ENCODE measurements around the gene SLCO3A1.

The SLCO3A1 gene

DNA sequence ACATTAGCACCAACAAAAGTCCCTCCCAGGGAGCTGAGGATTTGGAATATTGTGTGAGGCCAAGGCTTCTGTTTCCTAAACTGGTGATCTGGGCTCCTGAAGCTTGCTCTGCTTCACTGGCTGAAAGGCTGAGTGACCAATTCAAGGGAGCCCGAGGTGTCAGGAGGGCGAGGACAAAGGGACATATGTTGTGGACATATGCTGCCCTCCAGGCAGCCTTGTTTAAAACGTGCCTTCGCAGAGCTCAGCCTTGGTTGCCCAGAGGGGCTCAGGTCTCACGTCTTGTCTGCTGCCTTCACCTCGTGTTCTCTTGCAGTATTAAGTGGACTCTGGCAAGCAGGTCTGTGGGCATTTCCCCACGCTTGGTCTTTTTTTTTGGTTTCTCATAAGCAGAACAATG is 7.0 kb downstream of the SLCO3A1 start:
- DNase-seq (ENCODE audit: low spot score) = no peak

DNA sequence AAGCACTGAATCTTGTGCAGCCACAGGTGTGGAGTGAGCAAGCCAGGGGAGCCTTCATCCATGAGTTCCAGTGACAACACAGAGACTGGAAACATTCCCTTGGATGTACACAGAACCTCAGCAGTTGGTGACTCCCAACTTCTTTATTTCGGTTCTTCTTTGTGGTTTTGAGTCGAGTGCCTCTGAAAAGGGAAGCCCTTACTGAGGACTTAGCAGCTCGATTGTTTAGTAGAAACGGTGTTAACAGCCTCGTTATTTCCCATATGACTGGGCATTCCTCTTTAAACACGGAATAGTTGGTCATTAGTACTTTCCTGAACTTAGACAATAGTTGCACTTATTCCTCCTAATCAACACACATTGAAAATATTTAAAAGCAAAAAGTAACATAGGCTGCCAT is 7.7 kb downstream of the SLCO3A1 start:
- no peak for DNase-seq (ENCODE audit: low spot score)

DNA sequence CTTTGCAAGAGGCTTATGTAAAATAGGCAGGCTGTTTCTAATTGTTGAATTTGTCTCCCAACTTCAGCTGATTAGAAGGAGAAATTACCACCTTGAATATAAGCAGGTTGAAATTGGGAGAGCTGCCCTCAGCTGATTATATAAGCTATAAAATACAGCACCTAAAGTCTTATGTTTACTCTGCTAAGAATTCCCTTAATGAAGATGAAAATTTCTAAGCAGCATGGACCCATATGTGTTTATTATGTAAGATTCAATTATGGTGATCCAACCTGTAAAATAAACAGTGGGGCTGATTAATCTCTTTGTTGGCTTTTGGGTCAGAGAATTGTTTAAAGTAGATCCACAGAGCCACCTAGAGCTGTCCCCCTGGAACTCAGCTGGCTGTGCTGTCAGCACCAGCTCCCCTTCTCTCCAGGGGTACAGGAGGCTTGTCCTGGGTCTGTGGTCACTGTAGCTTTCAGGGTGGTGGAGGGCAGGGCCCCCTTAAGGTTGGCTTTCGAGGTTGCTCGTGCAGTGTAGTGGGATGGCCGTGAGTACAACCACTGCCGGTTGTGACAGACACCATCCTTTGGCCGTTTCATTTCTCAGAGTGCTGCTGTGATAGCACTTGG is 9.5 kb downstream of the SLCO3A1 start:
- DNase-seq (ENCODE audit: low spot score) = no peak

DNA sequence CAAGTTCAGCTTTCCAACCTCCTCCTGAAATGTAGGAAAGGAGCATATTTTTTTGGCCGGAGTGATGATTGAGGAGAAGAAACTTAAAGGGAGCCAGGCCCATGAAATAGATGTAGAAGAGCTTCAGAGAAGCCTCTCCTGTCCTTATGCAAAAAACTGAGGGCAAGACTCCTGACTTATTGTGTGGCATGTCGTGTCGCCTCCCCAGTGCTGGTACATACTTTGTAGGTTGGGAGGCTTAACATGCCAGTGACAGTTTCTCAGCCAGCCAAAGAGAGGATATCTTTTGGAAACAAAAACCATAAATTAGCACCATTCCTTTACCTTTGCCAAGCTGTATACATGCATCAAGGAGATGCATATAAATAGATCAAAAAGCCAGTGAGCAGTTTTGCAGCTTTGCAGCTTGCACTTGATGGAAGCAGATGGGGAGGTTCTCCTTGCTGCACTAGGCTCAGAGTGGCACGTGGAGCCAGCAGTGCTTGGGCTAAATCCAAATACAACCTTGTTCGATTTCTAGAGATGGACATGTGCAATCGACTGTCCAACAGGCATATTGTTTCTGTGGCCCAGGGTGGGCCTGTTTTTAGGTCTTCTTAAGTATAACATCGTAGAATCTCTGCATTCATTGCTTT is 10.2 kb downstream of the SLCO3A1 start:
- DNase-seq (ENCODE audit: low spot score) = no peak

DNA sequence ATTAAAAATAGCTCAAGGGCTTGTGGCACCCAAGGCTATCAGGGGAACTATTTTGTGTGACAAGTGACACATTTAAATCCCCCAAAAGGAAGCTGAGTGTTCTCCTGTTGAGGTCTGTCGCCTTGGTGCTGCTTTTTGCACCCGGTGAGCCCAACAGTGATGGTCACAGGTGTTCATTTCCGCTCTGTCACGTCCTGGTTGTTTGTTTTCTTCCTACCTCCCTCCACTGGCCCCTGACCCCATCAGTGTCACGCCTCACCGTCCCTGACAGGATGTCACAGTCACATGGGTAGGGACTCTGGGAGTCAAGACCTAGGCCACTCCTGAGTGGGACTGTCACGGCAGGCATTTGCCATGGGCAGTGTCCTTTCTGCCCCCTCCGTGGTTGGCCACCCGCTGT is 11.2 kb downstream of the SLCO3A1 start:
- no peak for DNase-seq (ENCODE audit: low spot score)

DNA sequence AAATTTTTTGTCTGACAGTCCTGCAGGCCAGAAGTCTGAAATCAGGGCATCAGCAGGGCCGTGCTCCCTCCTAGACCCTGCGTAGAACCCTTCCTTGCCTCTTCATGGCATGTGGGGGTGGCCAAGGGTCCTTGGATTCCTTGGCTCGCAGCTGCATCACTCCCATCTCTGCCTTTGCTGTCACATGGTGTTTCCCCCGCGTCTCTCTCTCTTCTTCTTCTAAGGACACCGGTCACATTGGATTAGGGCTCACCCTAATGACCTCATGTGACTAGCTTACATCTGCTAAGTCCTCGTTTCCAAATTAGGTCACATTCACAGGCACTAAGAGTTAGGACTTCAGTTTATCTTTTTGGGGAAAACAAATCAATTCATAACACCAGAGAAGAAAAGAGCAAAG is 12.0 kb downstream of the SLCO3A1 start:
- peak; percentile 60 for DNase-seq (ENCODE audit: low spot score)

DNA sequence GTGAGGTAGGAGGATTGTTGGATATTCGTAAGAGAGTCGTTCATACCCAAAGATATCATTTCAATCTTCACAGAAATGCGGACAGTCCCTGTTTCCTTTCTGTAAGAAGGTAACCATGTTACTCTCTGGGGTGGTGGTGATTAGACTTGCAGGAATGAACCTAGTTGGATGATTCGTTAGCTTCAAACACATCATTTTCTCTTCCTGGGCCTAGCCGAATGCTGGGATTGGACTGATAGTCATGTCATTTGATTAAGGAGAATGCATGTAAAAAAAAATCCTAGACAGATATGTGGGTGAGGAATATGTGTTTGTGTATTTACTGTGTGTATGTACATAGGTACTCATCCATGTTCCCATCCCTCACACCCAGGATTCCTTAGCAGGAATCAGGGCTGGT is 12.4 kb downstream of the SLCO3A1 start:
- DNase-seq (ENCODE audit: low spot score) = peak; percentile 28

DNA sequence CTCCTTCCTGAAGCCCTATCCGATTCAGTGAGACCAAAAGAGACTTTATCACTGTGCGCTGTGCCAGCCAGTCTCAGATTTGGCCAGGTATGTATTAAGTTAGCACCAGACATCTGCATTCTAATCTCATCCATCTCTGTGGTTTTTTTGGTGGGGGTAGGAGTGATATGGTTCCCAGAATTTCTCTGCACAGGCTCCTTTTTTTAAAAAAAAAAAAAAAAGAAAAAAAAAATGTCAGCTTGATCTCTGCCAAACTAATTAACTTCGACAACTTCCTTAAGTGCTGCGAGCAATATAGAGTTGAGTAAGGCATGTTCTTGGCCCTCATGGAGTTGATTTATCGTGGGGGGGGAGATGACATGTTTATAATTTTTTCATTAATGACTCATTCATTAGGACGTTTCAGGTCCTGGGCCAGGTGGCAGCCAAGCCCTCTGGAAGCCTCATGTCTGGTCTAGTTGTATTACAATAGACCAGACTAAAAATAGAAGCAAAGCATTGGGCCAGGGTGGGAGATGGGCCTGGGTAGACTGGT is 12.9 kb downstream of the SLCO3A1 start:
- DNase-seq (ENCODE audit: low spot score) = peak; percentile 55

DNA sequence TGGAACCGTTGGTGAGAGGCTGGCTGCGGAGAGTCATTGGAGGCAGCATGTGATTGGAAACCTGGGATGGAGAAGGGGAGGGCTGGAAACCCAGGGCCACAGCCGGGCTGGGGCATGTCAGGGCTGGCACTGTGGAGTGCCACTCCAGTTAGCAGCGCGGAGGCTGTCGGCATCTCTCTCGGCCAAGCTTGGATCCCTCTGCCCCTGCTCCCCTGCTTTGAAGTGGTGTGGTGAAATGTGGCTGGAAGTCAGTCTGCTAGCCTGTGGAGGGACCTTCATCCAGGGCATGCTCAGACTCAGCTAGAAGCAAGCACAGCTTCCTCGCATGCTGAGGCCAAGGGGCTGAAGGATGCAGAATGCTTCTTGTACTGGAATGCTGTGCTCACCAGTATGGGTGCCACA is 13.5 kb downstream of the SLCO3A1 start:
- no peak for DNase-seq (ENCODE audit: low spot score)

DNA sequence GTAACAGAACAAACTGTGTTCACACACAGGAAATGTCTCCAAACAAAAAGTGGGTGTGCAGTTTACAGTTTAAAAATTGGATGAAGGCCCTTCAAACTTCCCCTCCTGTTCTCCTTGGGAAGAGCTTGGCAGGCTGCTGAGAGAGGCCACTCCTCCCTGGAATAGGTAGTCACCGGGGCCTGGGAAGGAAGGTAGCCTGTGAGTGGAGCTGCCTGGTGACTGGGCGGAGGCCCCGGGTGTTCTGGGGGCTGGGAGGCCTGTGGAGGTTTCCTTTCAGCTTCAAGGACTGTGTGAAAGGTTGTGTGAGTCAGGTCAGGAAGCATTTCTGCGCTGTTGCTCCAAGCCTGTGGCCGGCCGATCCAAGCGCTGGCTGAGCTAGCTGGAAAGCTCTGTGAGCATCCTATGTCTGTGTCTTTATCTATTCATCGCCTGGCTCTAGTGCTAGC is 14.1 kb downstream of the SLCO3A1 start:
- DNase-seq (ENCODE audit: low spot score) = no peak

DNA sequence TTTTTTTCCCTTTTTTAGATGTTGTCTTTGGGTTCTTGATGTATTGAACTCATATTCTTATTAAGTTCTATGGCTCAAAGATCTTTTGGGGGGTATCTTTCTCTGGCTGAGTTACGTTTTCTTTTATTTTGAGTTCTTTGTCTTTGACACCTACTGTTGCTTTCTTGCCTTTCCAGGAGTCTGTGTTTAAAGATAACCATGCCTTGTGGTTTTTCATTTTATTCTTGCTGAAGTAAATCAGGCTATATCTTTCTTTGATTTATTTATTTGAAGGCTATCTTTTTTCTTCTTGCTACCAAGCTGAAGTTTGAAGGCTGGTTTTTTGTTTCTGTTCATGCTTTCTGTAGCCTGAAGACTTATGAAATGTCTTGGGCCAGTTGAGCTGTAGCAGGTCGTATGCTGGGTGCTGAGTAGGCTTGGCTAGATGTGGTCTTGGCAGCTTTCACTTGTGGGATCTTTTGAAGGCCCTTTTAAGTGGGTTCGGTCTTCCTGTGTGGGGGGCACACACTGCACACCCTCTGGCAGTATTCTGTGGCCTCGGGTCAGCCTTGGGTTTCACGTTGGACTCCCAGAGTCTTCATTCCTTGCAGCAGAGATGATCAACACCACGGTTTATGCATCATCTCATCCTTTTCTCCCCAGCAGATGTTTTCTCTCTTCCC is 17.5 kb downstream of the SLCO3A1 start:
- DNase-seq (ENCODE audit: low spot score) = no peak

DNA sequence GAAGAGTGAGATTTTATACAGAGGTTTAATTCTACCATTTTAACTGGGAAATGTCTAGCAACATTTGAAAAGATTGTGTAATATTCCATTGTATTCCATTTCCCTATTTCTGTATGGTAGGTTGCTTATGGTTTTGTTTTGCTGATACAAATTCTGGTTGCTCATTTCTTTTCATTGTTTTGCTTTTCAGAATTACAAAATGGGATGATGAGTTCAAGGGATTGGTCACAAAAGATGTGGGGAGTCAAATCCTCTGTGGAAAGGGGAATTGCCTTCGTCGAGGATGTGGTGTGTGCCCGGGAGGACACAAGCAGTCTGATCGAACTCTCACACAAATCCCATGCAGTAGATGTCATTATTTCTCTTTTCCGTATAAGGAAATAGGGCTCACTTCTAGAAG is 18.3 kb downstream of the SLCO3A1 start:
- DNase-seq (ENCODE audit: low spot score) = no peak

DNA sequence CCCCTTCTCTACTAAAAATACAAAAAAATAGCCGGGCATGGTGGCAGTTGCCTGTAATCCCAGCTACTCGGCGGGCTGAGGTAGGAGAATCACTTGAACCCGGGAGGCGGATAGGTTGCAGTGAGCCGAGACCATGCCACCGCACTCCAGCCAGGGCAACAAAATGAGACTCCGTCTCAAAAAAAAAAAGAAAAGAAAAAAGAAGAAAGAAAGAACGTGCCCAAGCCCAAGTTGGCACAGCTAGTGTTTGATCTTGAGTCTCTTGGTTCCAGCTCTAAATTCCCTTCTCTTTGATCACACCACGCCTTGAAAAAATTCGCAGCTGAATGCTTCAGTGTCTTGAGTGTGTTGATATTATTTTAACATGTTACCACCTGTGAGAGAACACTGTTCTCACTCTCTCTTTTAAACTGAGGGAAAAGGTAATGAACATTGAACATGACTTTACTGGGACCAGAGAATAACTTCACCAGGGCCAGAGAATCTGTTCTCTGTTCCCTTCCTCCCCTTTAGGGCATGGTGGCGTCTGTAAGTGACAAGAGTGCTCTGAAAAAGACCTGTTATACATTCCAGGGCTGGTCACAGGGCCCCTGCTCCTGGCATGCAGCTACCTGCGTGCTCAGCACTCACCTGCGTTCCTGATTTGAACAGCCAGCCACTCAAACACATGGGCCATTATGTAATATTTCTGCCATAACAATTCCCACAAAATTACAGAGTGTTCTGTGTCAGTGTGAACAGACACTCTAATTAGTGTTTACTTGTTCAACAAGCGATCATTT is 19.0 kb downstream of the SLCO3A1 start:
- DNase-seq (ENCODE audit: low spot score) = no peak

DNA sequence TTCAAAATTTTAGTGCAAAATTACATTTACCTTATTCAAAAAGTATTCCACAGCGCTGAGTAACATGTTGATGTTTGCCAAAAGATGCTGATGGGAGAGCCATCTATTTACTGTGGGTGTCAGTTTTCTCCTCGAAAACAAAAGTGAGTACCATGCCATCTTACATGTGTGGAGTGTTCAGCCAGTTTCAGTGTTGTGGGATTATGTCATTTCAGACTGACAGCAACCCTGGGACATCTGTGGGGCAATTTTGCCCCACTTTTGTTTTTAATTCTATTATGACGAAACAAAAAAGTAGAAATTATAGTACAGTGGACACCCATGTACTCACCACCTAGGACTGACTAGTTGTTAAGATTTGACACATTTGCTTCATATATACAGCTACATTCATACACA is 19.6 kb downstream of the SLCO3A1 start:
- no peak for DNase-seq (ENCODE audit: low spot score)

DNA sequence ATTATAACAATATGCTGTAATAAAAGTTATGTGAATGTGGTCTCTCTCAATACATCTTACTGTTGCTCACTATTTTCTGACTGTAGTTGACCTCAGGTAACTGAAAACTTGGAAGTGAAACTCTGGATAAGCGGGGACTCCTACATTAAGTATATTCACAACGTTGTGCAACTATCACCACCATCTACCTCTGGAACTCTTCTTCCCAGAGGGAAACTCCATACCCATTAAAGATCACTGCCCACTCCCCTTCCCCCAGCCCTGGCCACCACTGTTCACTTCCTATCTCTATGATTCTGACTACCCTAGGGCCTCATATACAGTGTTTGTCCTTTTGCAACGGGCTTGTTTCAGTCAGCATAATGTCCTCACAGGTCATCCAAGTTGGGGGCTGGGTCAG is 20.7 kb downstream of the SLCO3A1 start:
- no peak for DNase-seq (ENCODE audit: low spot score)

DNA sequence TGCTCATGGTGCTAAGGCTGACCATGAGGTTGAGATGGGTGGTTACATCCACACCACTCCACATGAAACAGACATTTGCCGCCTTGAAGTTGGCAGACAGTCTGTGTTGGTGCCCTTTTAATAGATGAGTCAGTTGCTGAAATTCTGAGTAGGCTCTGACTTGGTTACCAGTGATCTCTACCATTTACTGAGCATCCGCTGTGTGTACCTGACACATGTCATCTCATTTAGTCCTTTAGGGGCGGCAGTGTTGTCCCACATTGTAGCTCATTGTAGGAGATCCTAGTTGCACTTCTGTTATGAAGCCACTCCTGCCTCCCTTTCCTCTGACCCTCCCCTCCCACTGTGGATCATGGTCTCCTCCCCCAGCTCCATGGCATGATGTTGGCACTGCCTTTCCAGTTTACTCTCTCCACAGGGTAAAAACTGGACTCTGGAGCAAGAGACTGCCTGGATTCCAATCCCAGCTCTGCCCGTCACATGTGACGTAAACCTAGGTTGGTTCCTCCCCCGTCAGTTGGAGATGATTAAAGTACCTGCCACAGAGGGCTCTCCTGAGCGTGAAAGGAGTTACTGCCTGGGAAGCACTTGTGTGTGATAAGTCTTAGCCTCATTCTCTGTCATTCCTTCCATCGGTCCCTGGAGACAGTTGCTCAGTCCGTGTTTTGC is 21.6 kb downstream of the SLCO3A1 start:
- DNase-seq (ENCODE audit: low spot score) = no peak

DNA sequence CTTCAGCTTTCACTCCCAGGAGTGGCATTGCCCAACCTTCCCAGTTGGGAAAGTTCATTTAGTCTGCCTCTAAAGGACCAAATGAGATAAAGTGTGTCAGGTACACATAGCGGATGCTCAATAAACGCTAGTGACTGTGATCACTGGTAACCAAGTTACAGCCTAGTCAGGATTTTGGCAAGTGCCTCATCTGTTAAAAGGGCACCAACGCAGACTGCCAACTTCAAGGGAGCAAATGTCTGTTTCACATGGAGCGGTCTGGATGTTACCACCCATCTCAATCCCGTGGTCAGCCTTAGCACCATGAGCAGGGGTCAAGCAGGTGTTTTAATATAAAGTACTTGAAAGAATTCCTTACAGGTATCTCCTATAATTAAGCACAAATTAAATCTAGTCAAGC is 22.7 kb downstream of the SLCO3A1 start:
- DNase-seq (ENCODE audit: low spot score) = no peak

DNA sequence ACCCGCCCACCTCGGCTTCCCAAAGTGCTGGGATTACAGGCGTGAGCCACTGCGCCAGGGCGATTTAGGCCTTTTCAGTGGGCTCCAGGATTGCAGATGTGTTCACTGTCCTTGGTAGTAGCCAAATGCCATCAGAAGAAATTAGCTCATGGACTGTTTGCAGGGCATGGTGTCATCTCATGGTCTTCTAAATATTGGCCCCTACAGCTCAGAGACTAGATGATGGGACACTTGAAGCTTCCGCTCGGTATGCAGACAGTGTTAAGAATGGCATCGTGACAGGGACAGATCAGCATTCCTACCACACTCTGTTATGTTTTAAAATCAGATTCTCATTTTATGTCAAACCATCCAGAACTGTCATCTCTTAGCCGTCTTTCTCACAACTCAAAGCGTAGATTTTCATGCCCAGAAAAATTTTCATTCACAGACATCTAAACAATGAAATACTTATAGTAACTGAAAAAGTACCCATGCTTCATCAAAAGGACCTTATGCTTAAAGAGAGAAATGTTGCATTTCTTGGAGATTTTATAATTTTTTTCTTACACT is 24.9 kb downstream of the SLCO3A1 start:
- no peak for DNase-seq (ENCODE audit: low spot score)

DNA sequence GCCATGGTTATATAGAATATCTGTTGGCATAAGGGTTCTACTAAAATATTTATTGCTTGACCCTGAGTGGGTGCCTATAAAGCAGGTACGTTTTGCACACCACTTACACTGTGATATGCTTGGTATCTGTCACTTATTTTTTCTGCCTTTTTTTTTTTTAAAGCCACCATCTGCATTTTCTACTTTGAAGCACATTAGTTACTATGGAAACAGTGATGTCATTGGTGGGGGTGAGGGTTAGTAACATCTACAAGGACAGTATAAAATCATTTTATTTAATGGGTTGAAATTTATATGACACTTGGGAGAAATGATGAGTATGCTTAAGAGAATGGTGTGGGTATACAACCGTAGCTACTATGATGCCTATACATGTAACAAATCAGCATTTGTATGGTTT is 25.6 kb downstream of the SLCO3A1 start:
- no peak for DNase-seq (ENCODE audit: low spot score)

DNA sequence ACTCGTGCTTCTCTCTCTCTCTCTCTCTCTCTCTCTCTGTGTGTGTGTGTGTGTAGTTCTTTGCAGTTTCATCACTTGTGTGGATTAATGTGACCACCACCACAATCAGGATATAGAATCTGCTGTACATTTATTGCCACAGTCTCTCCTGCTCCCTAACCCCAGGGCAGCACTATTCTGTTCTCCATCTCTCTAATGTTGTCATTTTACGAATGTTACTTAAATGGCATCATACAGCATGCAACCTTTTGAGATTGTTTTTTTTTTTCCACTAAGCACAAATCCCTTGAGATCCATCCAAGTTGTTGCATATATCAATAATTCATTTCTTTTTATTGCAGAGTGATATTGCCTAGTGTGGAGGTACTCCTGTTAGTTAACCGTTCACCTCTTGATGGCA is 26.9 kb downstream of the SLCO3A1 start:
- no peak for DNase-seq (ENCODE audit: low spot score)

DNA sequence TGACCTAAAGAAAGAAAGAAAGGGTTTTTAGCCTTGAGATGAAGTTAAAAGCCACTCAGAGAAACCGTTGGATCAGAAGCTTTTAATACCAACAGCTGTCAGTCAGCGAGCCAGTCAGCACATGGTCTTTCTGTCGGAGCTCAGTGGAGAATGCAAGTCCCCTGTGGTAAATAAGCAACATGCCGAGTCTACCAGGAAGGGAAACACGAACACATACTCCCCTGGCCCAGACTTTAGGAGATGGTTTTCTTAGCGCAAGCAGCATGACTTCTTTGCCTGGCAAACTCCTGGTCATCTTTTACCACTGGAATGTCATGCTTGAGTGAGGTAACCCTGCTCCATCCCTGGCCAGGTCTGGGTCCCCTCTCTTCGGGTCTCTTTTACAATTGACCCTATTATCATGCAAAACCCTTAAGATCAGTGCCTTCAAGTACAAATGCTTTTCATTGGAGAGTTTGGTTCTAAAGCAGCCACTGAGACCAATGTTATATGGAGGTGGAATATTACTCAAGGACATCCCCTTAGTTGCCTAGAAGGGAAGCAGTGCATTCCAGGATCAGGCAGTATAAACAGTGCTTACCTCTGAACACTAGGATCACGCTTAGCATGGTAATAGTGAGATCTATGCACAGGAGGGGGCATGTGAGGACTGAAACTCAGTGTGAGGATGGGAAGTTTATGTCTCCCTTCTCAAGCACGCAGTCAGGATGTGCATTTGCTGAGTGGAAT is 28.2 kb downstream of the SLCO3A1 start:
- no peak for DNase-seq (ENCODE audit: low spot score)

All from SK-N-DZ (cell line).